Stimulated activated naive CD8-positive, alpha-beta T cell treated with anti-CD3 and anti-CD28 coated beads, Interleukin-15, amount 100 ng/mL, for 72 hours (primary cell): ENCODE data around the gene SLA2.
A peak's percentile ranks its signal among the peaks of the same experiment; 100 is the strongest.

Experiments
- ATAC-seq: fragments of 150-1000 bp; cut with Tn5 transposase; 2 replicates; pipeline ENCODE4 v1.10.0; 2021; ENCODE audit warnings: mild to moderate bottlenecking, moderate library complexity
- DNase-seq, 2 donors: peaks; one replicate each; pipeline ENCODE4 v3.0.0; 2021 to 2022
- H3K27ac Mint-ChIP-seq, 2 donors: one replicate each; pipeline ENCODE4 v1.8.0; 2022; ENCODE audit warnings: mild to moderate bottlenecking in 2 of 2, mixed read lengths in 2 of 2, moderate library complexity in 2 of 2
- H3K27me3 Mint-ChIP-seq: one replicate; pipeline ENCODE4 v1.8.0; 2022; ENCODE audit warnings: mixed read lengths
- H3K4me1 Mint-ChIP-seq: one replicate; pipeline ENCODE4 v1.8.0; 2022; ENCODE audit warnings: mild to moderate bottlenecking, mixed read lengths
- H3K4me3 Mint-ChIP-seq, 2 donors: one replicate each; pipeline ENCODE4 v1.8.0; 2022; ENCODE audit warnings: mild to moderate bottlenecking in 2 of 2, mixed read lengths in 2 of 2, moderate library complexity in 1 of 2
- H3K9me3 Mint-ChIP-seq, 2 donors: one replicate each; pipeline ENCODE4 v1.8.0; 2022; ENCODE audit warnings: mixed read lengths in 2 of 2

The SLA2 gene

GRCh38 chr20:36605399-36606157 is 40.4 kb downstream of the SLA2 start, which contains the start of gene RAB5IF:
RAB5IF (plus strand) TSS chr20:36605779; CDS start chr20:36605952, 173 bp downstream.
- peak within 1 kb of the TSS; percentile 93 to 97 for H3K4me3 Mint-ChIP-seq
- peak; percentile 99 for DNase-seq
- peaks cover 35% of the 10 kb centered on the region for H3K4me1 Mint-ChIP-seq
- no peaks in the 10 kb centered on the region for H3K9me3 Mint-ChIP-seq
- peak within 1 kb of the TSS; percentile 93 to 96 for H3K27ac Mint-ChIP-seq
- no peaks in the 10 kb centered on the region for H3K27me3 Mint-ChIP-seq
- ATAC-seq, result peak; percentile 92

- peak in 1 of 2 donors; percentile 62 for DNase-seq
- peak overlapping the region; percentile 91 to 96 for H3K27ac Mint-ChIP-seq
Observed at GRCh38 chr20:36604952-36605398, 41.0 kb downstream of the SLA2 start.

GRCh38 chr20:36601540-36601939 is 44.5 kb downstream of the SLA2 start:
- ATAC-seq (no peak), DNase-seq (no peak)
- H3K27ac Mint-ChIP-seq, result peak overlapping the region in 1 of 2 donors; percentile 1
- H3K27me3 Mint-ChIP-seq, result no peaks in the 10 kb centered on the region
- no peak overlapping the region for H3K4me3 Mint-ChIP-seq
- H3K9me3 Mint-ChIP-seq, result no peaks in the 10 kb centered on the region
- H3K4me1 Mint-ChIP-seq, result peaks cover 30% of the 10 kb centered on the region

More at GRCh38 chr20:36604952-36605398, 41.0 kb downstream of the SLA2 start:
- Mint-ChIP-seq H3K4me1 (peaks cover 41% of the 10 kb centered on the region), H3K4me3 (peak overlapping the region; percentile 93 to 97), H3K9me3 (no peaks in the 10 kb centered on the region), H3K27me3 (no peaks in the 10 kb centered on the region)
- peak; percentile 53 for ATAC-seq

- no peaks in the 10 kb centered on the region for H3K27me3 Mint-ChIP-seq
- H3K27ac Mint-ChIP-seq, result peak overlapping the region in 1 of 2 donors; percentile 84
- peak overlapping the region; percentile 53 to 54 for H3K4me3 Mint-ChIP-seq
- peaks cover 36% of the 10 kb centered on the region for H3K4me1 Mint-ChIP-seq
- no peak for DNase-seq
- no peak for ATAC-seq
- H3K9me3 Mint-ChIP-seq, result no peaks in the 10 kb centered on the region
Observed at GRCh38 chr20:36599912-36600345, 46.1 kb downstream of the SLA2 start.

- no peak for ATAC-seq
- Mint-ChIP-seq H3K4me1 (peaks cover 76% of the 10 kb centered on the region), H3K9me3 (no peaks in the 10 kb centered on the region), H3K27ac (peak overlapping the region; percentile 71 to 78), H3K27me3 (no peaks in the 10 kb centered on the region), H3K4me3 (peak overlapping the region in 1 of 2 donors; percentile 45)
- no peak for DNase-seq
Observed at GRCh38 chr20:36593347-36593929, 52.6 kb downstream of the SLA2 start.

- peak; percentile 46 to 67 for DNase-seq
- H3K9me3 Mint-ChIP-seq, result no peaks in the 10 kb centered on the region
- H3K4me1 Mint-ChIP-seq, result peaks cover 88% of the 10 kb centered on the region
- H3K27ac Mint-ChIP-seq, result peak overlapping the region; percentile 54 to 78
- H3K4me3 Mint-ChIP-seq, result peak overlapping the region; percentile 57 to 64
- H3K27me3 Mint-ChIP-seq, result no peaks in the 10 kb centered on the region
- peak; percentile 74 for ATAC-seq
Observed at GRCh38 chr20:36591854-36592641, 53.9 kb downstream of the SLA2 start.

GRCh38 chr20:36591281-36591680 is 54.7 kb downstream of the SLA2 start:
- no peaks in the 10 kb centered on the region for H3K27me3 Mint-ChIP-seq
- peaks cover 94% of the 10 kb centered on the region for H3K4me1 Mint-ChIP-seq
- H3K27ac Mint-ChIP-seq, result peak overlapping the region in 1 of 2 donors; percentile 78
- peak overlapping the region; percentile 57 to 64 for H3K4me3 Mint-ChIP-seq
- no peak for ATAC-seq
- no peaks in the 10 kb centered on the region for H3K9me3 Mint-ChIP-seq
- DNase-seq, result no peak

- ATAC-seq (peak; percentile 16), DNase-seq (no peak)
- H3K4me1 Mint-ChIP-seq, result peaks cover 69% of the 10 kb centered on the region
- H3K9me3 Mint-ChIP-seq, result no peaks in the 10 kb centered on the region
- no peaks in the 10 kb centered on the region for H3K27me3 Mint-ChIP-seq
- no peak overlapping the region for H3K4me3 Mint-ChIP-seq
- peak overlapping the region in 1 of 2 donors; percentile 67 for H3K27ac Mint-ChIP-seq
Observed at GRCh38 chr20:36587388-36588070, 58.5 kb downstream of the SLA2 start.

- no peak overlapping the region for H3K4me3 Mint-ChIP-seq
- no peak for ATAC-seq
- no peak for DNase-seq
- H3K9me3 Mint-ChIP-seq, result no peaks in the 10 kb centered on the region
- peaks cover 67% of the 10 kb centered on the region for H3K4me1 Mint-ChIP-seq
- no peaks in the 10 kb centered on the region for H3K27me3 Mint-ChIP-seq
- H3K27ac Mint-ChIP-seq, result peak overlapping the region in 1 of 2 donors; percentile 83
Observed at GRCh38 chr20:36585410-36586125, 60.4 kb downstream of the SLA2 start.

GRCh38 chr20:36584018-36584481 is 61.9 kb downstream of the SLA2 start:
- DNase-seq (no peak), ATAC-seq (no peak)
- Mint-ChIP-seq H3K27me3 (no peaks in the 10 kb centered on the region), H3K9me3 (no peaks in the 10 kb centered on the region), H3K4me3 (no peak overlapping the region), H3K27ac (peak overlapping the region in 1 of 2 donors; percentile 3), H3K4me1 (peaks cover 69% of the 10 kb centered on the region)

- DNase-seq, result no peak
- Mint-ChIP-seq H3K27me3 (no peaks in the 10 kb centered on the region), H3K27ac (peak overlapping the region in 1 of 2 donors; percentile 91), H3K9me3 (no peaks in the 10 kb centered on the region), H3K4me3 (no peak overlapping the region), H3K4me1 (peaks cover 64% of the 10 kb centered on the region)
- ATAC-seq, result no peak
Observed at GRCh38 chr20:36582821-36583220, 63.2 kb downstream of the SLA2 start.

GRCh38 chr20:36582322-36582721 is 63.7 kb downstream of the SLA2 start:
- no peaks in the 10 kb centered on the region for H3K9me3 Mint-ChIP-seq
- peaks cover 59% of the 10 kb centered on the region for H3K4me1 Mint-ChIP-seq
- peak overlapping the region; percentile 23 to 91 for H3K27ac Mint-ChIP-seq
- peak overlapping the region in 1 of 2 donors; percentile 49 for H3K4me3 Mint-ChIP-seq
- ATAC-seq, result peak; percentile 92
- no peak for DNase-seq
- no peaks in the 10 kb centered on the region for H3K27me3 Mint-ChIP-seq

GRCh38 chr20:36579996-36580545 is 65.9 kb downstream of the SLA2 start:
- H3K4me1 Mint-ChIP-seq, result peaks cover 60% of the 10 kb centered on the region
- no peaks in the 10 kb centered on the region for H3K27me3 Mint-ChIP-seq
- ATAC-seq (no peak), DNase-seq (no peak)
- H3K4me3 Mint-ChIP-seq, result no peak overlapping the region
- H3K27ac Mint-ChIP-seq, result peak overlapping the region in 1 of 2 donors; percentile 84
- no peaks in the 10 kb centered on the region for H3K9me3 Mint-ChIP-seq

- peaks cover 66% of the 10 kb centered on the region for H3K4me1 Mint-ChIP-seq
- no peak overlapping the region for H3K4me3 Mint-ChIP-seq
- ATAC-seq, result no peak
- no peak for DNase-seq
- H3K27me3 Mint-ChIP-seq, result no peaks in the 10 kb centered on the region
- H3K9me3 Mint-ChIP-seq, result no peaks in the 10 kb centered on the region
- no peak overlapping the region for H3K27ac Mint-ChIP-seq
Observed at GRCh38 chr20:36578356-36579041, 67.5 kb downstream of the SLA2 start.
